ENCODE results near the gene PC.

- TF ChIP-seq, protein P1, sequence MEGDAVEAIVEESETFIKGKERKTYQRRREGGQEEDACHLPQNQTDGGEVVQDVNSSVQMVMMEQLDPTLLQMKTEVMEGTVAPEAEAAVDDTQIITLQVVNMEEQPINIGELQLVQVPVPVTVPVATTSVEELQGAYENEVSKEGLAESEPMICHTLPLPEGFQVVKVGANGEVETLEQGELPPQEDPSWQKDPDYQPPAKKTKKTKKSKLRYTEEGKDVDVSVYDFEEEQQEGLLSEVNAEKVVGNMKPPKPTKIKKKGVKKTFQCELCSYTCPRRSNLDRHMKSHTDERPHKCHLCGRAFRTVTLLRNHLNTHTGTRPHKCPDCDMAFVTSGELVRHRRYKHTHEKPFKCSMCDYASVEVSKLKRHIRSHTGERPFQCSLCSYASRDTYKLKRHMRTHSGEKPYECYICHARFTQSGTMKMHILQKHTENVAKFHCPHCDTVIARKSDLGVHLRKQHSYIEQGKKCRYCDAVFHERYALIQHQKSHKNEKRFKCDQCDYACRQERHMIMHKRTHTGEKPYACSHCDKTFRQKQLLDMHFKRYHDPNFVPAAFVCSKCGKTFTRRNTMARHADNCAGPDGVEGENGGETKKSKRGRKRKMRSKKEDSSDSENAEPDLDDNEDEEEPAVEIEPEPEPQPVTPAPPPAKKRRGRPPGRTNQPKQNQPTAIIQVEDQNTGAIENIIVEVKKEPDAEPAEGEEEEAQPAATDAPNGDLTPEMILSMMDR (conservative IDR thresholded peaks at IDR 0.05; ENCODE audit: low read depth in 2 of 2), result no peak
- TF ChIP-seq, protein P2, sequence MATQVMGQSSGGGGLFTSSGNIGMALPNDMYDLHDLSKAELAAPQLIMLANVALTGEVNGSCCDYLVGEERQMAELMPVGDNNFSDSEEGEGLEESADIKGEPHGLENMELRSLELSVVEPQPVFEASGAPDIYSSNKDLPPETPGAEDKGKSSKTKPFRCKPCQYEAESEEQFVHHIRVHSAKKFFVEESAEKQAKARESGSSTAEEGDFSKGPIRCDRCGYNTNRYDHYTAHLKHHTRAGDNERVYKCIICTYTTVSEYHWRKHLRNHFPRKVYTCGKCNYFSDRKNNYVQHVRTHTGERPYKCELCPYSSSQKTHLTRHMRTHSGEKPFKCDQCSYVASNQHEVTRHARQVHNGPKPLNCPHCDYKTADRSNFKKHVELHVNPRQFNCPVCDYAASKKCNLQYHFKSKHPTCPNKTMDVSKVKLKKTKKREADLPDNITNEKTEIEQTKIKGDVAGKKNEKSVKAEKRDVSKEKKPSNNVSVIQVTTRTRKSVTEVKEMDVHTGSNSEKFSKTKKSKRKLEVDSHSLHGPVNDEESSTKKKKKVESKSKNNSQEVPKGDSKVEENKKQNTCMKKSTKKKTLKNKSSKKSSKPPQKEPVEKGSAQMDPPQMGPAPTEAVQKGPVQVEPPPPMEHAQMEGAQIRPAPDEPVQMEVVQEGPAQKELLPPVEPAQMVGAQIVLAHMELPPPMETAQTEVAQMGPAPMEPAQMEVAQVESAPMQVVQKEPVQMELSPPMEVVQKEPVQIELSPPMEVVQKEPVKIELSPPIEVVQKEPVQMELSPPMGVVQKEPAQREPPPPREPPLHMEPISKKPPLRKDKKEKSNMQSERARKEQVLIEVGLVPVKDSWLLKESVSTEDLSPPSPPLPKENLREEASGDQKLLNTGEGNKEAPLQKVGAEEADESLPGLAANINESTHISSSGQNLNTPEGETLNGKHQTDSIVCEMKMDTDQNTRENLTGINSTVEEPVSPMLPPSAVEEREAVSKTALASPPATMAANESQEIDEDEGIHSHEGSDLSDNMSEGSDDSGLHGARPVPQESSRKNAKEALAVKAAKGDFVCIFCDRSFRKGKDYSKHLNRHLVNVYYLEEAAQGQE (IDR thresholded peaks at IDR 0.05; ENCODE audit: unreplicated experiment), result no peak
- TF ChIP-seq POLR2AphosphoS5 (IDR thresholded peaks at IDR 0.05; ENCODE audit: low read depth) (no peak), STAT1 (IDR thresholded peaks at IDR 0.05; ENCODE audit: unreplicated experiment) (no peak), EZH2phosphoT487 (IDR thresholded peaks at IDR 0.05; ENCODE audit: unreplicated experiment) (no peak), EZH2 (IDR thresholded peaks at IDR 0.05; ENCODE audit: low read depth, unreplicated experiment) (no peak), JUNB (IDR thresholded peaks at IDR 0.05; ENCODE audit: unreplicated experiment) (no peak), CREB1 (CRISPR knock-in tag; IDR thresholded peaks at IDR 0.05; ENCODE audit: low read depth) (no peak), NANOG (IDR thresholded peaks at IDR 0.05; ENCODE audit: borderline replicate concordance) (no peak), ETS1 (IDR thresholded peaks at IDR 0.05) (no peak)
Measured at GRCh38 chr11:66854231-66854661, 103.9 kb downstream of the PC start.
